BJ (cell line): Measurements from ENCODE around the gene BTBD1. TPM values are rescaled to one million over a fixed set of nuclear protein-coding genes. Genes with fewer than 3 reads are reported as not detected.
A peak's percentile ranks its signal among the peaks of the same experiment; 100 is the strongest.

ENCODE experiments used
- CTCF ChIA-PET: fragments of 350-600 bp; formaldehyde crosslinking; extraction: SDS; loops from one replicate; lab custom pipeline; 2021; ENCODE audit warnings: antibody characterized with exemption, inconsistent platforms; lab: Yijun Ruan, JAX
- POLR2A ChIA-PET: fragments of 300-600 bp; sonication (Branson Sonifier 250); formaldehyde crosslinking; extraction: SDS; loops from one replicate; lab custom pipeline; 2021; ENCODE audit warnings: antibody characterized with exemption; lab: Charles Lee
- DNase-seq: peaks from one replicate; pipeline ENCODE4 v3.0.0-alpha.2; 2011; ENCODE audit warnings: low read depth
- H3K27me3 ChIP-seq: 2 replicates; pipeline ENCODE4 v1.6.0; 2011; ENCODE audit warnings: low read length; ENCODE audit not compliant: control insufficient read depth, insufficient read depth
- H3K36me3 ChIP-seq: 2 replicates; pipeline ENCODE4 v1.5.1; 2011; ENCODE audit warnings: low read length; ENCODE audit not compliant: control insufficient read depth, insufficient read depth
- H3K4me3 ChIP-seq: 2 replicates; pipeline ENCODE4 v1.5.1; 2011; ENCODE audit warnings: low read depth, mild to moderate bottlenecking, control low read depth, low read length
- CTCF ChIP-seq: IDR thresholded peaks from 2 replicates; pipeline ENCODE4 v1.5.1; 2011; ENCODE audit warnings: low read depth, mild to moderate bottlenecking, control low read depth, inconsistent platforms, low read length, moderate library complexity; ENCODE audit not compliant: insufficient read depth
- polyA plus RNA-seq: library from polyadenylated mRNA; depleted of rRNA; stranded (reverse); fragments of >200 nt; gene quantifications from 2 replicates; pipeline ENCODE4 v1.2.3, GENCODE V29; 2011

BTBD1 gene
- polyA plus RNA-seq, 1 experiment = 35.0 TPM

- CTCF ChIA-PET = no interaction called here
- Histone ChIP-seq H3K36me3 (no peaks in the 10 kb centered on the region), H3K4me3 (no peak overlapping the region), H3K27me3 (peaks cover 1% of the 10 kb centered on the region; the same call in 1 of the 2 replicates)
- no peak for TF ChIP-seq CTCF
- no peak for DNase-seq
- POLR2A ChIA-PET = no interaction called here
Observed at GRCh38 chr15:83109532-83109931, 42.5 kb upstream of the BTBD1 start.

- no peak for TF ChIP-seq CTCF
Observed at GRCh38 chr15:83108266-83109219, 41.5 kb upstream of the BTBD1 start.

GRCh38 chr15:83107841-83108181 lies 40.8 kb upstream of the BTBD1 start:
- peak overlapping the region; percentile 51 for H3K4me3 ChIP-seq

More at GRCh38 chr15:83108266-83109219, 41.5 kb upstream of the BTBD1 start:
- H3K27me3 ChIP-seq = peaks cover 3% of the 10 kb centered on the region; the same call in 1 of the 2 replicates
- CTCF ChIA-PET = no interaction called here
- no peaks in the 10 kb centered on the region for H3K36me3 ChIP-seq
- DNase-seq = no peak
- H3K4me3 ChIP-seq = peak overlapping the region; percentile 51; the same call in 1 of the 2 replicates
- POLR2A ChIA-PET = no interaction called here

GRCh38 chr15:83106994-83107840 lies 40.2 kb upstream of the BTBD1 start, which contains the start of gene TM6SF1:
TSS of gene TM6SF1 (plus strand) at chr15:83107645. CDS start at chr15:83107681, 36 bp downstream.
- TF ChIP-seq CTCF = no peak
- POLR2A ChIA-PET = interaction anchor here (0.7 kb wide), 1 partner anchor 30 kb away, joined by 11 read pairs; no protein-coding TSS in a partner anchor
- DNase-seq = no peak
- Histone ChIP-seq H3K27me3 (peaks cover 3% of the 10 kb centered on the region; the same call in 1 of the 2 replicates), H3K36me3 (no peaks in the 10 kb centered on the region), H3K4me3 (peak within 1 kb of the TSS; percentile 51)
- CTCF ChIA-PET = no interaction called here

More at GRCh38 chr15:83107841-83108181, 40.8 kb upstream of the BTBD1 start:
- TF ChIP-seq CTCF = no peak
- Histone ChIP-seq H3K36me3 (no peaks in the 10 kb centered on the region), H3K27me3 (peaks cover 3% of the 10 kb centered on the region; the same call in 1 of the 2 replicates)
- DNase-seq = no peak
- ChIA-PET POLR2A (no interaction called here), CTCF (no interaction called here)

GRCh38 chr15:83105440-83105839 lies 38.4 kb upstream of the BTBD1 start:
- Histone ChIP-seq H3K27me3 (peaks cover 3% of the 10 kb centered on the region; the same call in 1 of the 2 replicates), H3K4me3 (no peak overlapping the region), H3K36me3 (no peaks in the 10 kb centered on the region)
- no peak for TF ChIP-seq CTCF
- POLR2A ChIA-PET = no interaction called here
- DNase-seq = no peak
- CTCF ChIA-PET = no interaction called here
